Immature natural killer cell (primary cell): ENCODE measurements around the gene ZNF844. TPM values are rescaled to one million over a fixed set of nuclear protein-coding genes. Genes with fewer than 3 reads are reported as not detected.
"Not testable (repeated sequence)": the region's sequence is repeated elsewhere in the genome, so short reads cannot be mapped to it uniquely, and the experiment has no call there.

Experiments used
- DNase-seq, 3 donors: peaks; one replicate each; pipeline ENCODE4 v3.0.0; 2022; ENCODE audit warnings: mixed read lengths in 1 of 3
- H3K27ac Mint-ChIP-seq, 6 donors: one replicate each; pipeline ENCODE4 v1.8.0; 2020; ENCODE audit warnings: mixed read lengths in 6 of 6, mild to moderate bottlenecking in 5 of 6, inconsistent platforms in 4 of 6, moderate library complexity in 3 of 6
- H3K27me3 Mint-ChIP-seq, 3 donors: one replicate each; pipeline ENCODE4 v1.8.0; 2020 to 2021; ENCODE audit warnings: low read depth in 3 of 3, mild to moderate bottlenecking in 3 of 3, mixed read lengths in 3 of 3, moderate library complexity in 3 of 3, inconsistent platforms in 1 of 3
- H3K36me3 Mint-ChIP-seq, 3 donors: one replicate each; pipeline ENCODE4 v1.8.0; 2020; ENCODE audit warnings: mixed read lengths in 3 of 3, inconsistent platforms in 2 of 3, mild to moderate bottlenecking in 2 of 3
- H3K4me1 Mint-ChIP-seq, 2 donors: one replicate each; pipeline ENCODE4 v1.8.0; 2020; ENCODE audit warnings: inconsistent platforms in 2 of 2, mild to moderate bottlenecking in 2 of 2, mixed read lengths in 2 of 2, moderate library complexity in 1 of 2
- H3K4me3 Mint-ChIP-seq, 5 donors: one replicate each; pipeline ENCODE4 v1.8.0; 2020; ENCODE audit warnings: mild to moderate bottlenecking in 5 of 5, mixed read lengths in 5 of 5, inconsistent platforms in 3 of 5, moderate library complexity in 3 of 5
- H3K9me3 Mint-ChIP-seq, 6 donors: one replicate each; pipeline ENCODE4 v1.8.0; 2020; ENCODE audit warnings: mild to moderate bottlenecking in 6 of 6, mixed read lengths in 6 of 6, inconsistent platforms in 4 of 6, moderate library complexity in 3 of 6
- polyA plus RNA-seq, 3 donors: library from polyadenylated mRNA; unstranded; fragments of 300-500 nt; fragmentation: Illumina TruSeq; gene quantifications; one replicate each; pipeline ENCODE4 v1.2.3, GENCODE V29; 2021

The ZNF844 gene
- polyA plus RNA-seq, 3 donors from 2014 or later, result 0.13 to 2.8 (median 2.6) TPM

DNA sequence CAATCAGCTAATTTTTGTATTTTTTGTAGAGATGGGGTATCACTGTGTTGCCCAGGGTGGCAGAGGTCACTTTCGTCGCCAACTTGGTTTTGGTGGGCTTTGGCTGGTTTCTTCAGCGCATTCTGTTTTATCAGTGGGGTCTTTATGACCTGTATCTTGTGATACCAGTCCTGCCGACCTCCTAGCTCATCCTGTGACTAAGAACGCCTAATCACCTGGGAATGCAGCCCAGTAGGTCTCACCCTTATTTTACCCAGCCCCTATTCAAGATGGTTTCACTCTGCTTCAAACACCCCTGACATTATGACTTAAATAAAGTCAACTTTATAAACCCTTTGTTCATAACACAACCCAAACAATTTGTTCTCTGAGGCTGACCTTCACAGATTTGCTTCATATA, 8.7 kb upstream of the ZNF844 start:
- Mint-ChIP-seq H3K27me3 (peaks cover 5 to 9% (median 6%) of the 10 kb centered on the region in 3 donors), H3K9me3 (no peaks in the 10 kb centered on the region), H3K27ac (no peak overlapping the region), H3K36me3 (peaks cover 0 to 4% (median 0%) of the 10 kb centered on the region in 3 donors), H3K4me3 (no peak overlapping the region), H3K4me1 (peaks cover 17 to 25% of the 10 kb centered on the region in 2 donors)
- no peak for DNase-seq

DNA sequence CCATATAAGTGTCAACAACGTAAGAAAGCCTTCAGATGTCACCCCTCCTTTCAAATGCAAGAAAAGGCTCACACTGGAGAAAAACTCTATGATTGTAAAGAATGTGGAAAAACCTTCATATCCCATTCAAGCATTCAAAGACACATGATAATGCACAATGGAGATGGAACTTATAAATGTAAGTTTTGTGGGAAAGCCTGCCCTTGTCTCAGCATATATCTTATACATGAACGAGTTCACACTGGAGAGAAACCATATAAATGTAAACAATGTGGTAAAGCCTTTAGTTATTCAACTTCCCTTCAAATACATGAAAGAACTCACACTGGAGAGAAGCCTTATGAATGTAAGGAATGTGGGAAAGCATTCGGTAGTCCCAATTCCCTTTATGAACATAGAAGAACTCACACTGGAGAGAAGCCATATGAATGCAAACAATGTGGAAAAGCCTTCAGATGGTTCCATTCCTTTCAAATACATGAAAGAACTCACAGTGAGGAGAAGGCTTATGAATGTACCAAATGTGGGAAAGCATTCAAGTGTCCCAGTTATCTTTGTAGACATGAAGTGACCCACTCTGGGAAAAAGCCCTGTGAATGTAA, 11.1 kb downstream of the ZNF844 start:
- H3K4me1 Mint-ChIP-seq, result no peaks in the 10 kb centered on the region
- no peak overlapping the region for H3K27ac Mint-ChIP-seq
- DNase-seq, result no peak
- H3K27me3 Mint-ChIP-seq, result peaks cover 0 to 9% (median 7%) of the 10 kb centered on the region in 3 donors
- no peak overlapping the region for H3K4me3 Mint-ChIP-seq
- peaks cover 39 to 58% (median 56%) of the 10 kb centered on the region in 3 donors for H3K36me3 Mint-ChIP-seq
- H3K9me3 Mint-ChIP-seq, result peaks cover 46 to 92% (median 80%) of the 10 kb centered on the region in 6 donors

GRCh38 chr19:12076331-12076730, 11.8 kb downstream of the ZNF844 start:
- H3K27me3 Mint-ChIP-seq, H3K4me1 Mint-ChIP-seq, H3K27ac Mint-ChIP-seq, DNase-seq: not testable (repeated sequence)
- peaks cover 32 to 56% (median 55%) of the 10 kb centered on the region in 3 donors for H3K36me3 Mint-ChIP-seq
- peak overlapping the region in 1 of 5 donors; percentile 17 for H3K4me3 Mint-ChIP-seq
- peaks cover 46 to 92% (median 80%) of the 10 kb centered on the region in 6 donors for H3K9me3 Mint-ChIP-seq

GRCh38 chr19:12077375-12077774, 12.8 kb downstream of the ZNF844 start:
- Mint-ChIP-seq H3K27ac (peak overlapping the region in 1 of 6 donors; percentile 53), H3K27me3 (peaks cover 0 to 9% (median 7%) of the 10 kb centered on the region in 3 donors), H3K4me3 (no peak overlapping the region), H3K4me1 (no peaks in the 10 kb centered on the region), H3K9me3 (peaks cover 46 to 91% (median 82%) of the 10 kb centered on the region in 6 donors), H3K36me3 (peaks cover 32 to 56% (median 55%) of the 10 kb centered on the region in 3 donors)
- no peak for DNase-seq

DNA sequence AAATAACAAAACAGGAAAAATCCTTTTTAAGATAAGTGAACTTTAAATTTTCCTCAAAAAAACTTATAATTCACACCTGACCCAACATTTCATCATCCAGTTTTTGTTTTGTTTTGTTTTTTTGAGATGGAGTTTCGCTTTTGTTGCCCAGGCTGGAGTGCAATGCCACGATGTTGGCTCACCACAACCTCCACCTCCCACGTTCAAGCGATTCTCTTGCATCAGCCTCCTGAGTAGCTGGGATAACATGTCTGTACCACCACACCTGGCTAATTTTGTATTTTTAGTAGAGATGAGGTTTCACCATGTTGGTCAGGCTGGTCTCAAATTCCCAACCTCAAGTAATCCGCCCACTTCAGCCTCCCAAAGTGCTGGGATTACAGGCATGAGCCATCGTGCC, 18.8 kb downstream of the ZNF844 start:
- H3K4me3 Mint-ChIP-seq, DNase-seq, H3K27ac Mint-ChIP-seq, H3K36me3 Mint-ChIP-seq, H3K27me3 Mint-ChIP-seq, H3K4me1 Mint-ChIP-seq: not testable (repeated sequence)
- H3K9me3 Mint-ChIP-seq, result peaks cover 13 to 51% (median 35%) of the 10 kb centered on the region in 6 donors

DNA sequence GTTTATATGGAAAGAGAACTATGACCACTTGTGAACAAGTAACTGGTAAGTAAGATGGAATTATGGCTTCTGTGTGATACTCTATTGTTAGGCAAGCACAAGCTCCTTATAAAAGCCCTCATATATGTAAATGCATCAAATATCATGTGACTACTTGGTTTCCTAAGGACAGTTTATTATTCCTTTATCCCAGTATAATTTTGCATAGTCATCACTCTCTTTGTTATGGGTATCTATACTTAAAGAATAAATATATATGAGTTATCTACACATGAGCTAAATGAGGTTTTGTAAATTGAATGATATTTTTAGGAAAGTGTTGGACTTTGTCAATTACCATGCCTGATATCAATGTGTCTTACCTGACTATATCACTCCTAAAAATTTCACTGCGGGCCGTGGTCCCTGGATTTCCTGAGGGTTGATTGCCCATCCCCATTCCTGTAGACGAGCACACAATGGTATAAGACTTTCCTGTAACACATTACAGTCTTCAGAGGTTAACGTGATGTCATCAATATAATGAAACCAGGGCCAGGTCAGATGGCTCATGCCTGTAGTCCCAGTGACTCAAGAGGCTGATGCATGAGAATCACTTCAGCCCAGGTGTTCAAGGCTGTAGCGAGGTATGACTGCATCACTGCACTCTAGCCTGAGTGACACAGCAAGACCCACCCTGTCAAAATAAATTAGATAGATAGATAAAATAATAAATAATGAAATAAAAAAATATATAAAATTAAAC, 20.7 kb downstream of the ZNF844 start:
- no peak for DNase-seq
- no peak overlapping the region for H3K27ac Mint-ChIP-seq
- H3K27me3 Mint-ChIP-seq, result peaks cover 0 to 3% (median 0%) of the 10 kb centered on the region in 3 donors
- H3K9me3 Mint-ChIP-seq, result peaks cover 7 to 35% (median 20%) of the 10 kb centered on the region in 6 donors
- H3K4me3 Mint-ChIP-seq, result no peak overlapping the region
- H3K36me3 Mint-ChIP-seq, result peaks cover 0 to 5% (median 5%) of the 10 kb centered on the region in 3 donors
- no peaks in the 10 kb centered on the region for H3K4me1 Mint-ChIP-seq

DNA sequence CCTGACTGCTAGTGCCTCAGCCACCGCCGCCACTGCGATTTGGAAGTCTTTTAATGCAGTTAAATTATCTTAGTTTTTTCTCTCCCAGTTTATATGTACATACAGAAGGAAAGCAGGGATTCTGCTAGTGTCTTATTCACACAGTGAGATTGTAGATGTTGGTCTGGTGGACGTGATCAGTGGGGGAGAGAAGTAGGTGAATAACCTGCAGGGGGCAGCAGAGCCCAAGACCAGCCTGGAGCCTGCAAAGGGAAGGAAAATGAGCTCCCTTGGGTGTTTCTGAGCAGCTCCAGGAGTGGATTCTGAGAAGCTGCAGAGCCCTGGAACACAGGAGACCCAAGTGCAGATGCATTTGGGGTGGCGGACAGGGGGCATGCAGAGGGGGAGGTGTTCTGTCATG, 26.3 kb downstream of the ZNF844 start:
- peaks cover 0 to 3% (median 0%) of the 10 kb centered on the region in 3 donors for H3K36me3 Mint-ChIP-seq
- DNase-seq, result peak; percentile 34 to 56 (median 48)
- H3K4me1 Mint-ChIP-seq, result peaks cover 11 to 15% of the 10 kb centered on the region in 2 donors
- H3K4me3 Mint-ChIP-seq, result peak overlapping the region; percentile 48 to 86 (median 52)
- H3K27me3 Mint-ChIP-seq, result peaks cover 0 to 9% (median 5%) of the 10 kb centered on the region in 3 donors
- no peaks in the 10 kb centered on the region for H3K9me3 Mint-ChIP-seq
- peak overlapping the region in 1 of 6 donors; percentile 69 for H3K27ac Mint-ChIP-seq

GRCh38 chr19:12092065-12092867, 27.7 kb downstream of the ZNF844 start:
- H3K4me3 Mint-ChIP-seq, result peak overlapping the region; percentile 79 to 86 (median 83)
- peak overlapping the region in 2 of 6 donors; percentile 62 to 78 for H3K27ac Mint-ChIP-seq
- H3K27me3 Mint-ChIP-seq, result peaks cover 0 to 9% (median 5%) of the 10 kb centered on the region in 3 donors
- H3K9me3 Mint-ChIP-seq, result no peaks in the 10 kb centered on the region
- DNase-seq, result peak; percentile 22 to 33 (median 24)
- H3K36me3 Mint-ChIP-seq, result peaks cover 0 to 3% (median 0%) of the 10 kb centered on the region in 3 donors
- peaks cover 11 to 15% of the 10 kb centered on the region in 2 donors for H3K4me1 Mint-ChIP-seq

- H3K4me3 Mint-ChIP-seq, result peak overlapping the region; percentile 70 to 86 (median 83)
- H3K27me3 Mint-ChIP-seq, result peaks cover 1 to 9% (median 5%) of the 10 kb centered on the region in 3 donors
- peaks cover 11 to 15% of the 10 kb centered on the region in 2 donors for H3K4me1 Mint-ChIP-seq
- peaks cover 0 to under 1% (median 0%) of the 10 kb centered on the region in 6 donors for H3K9me3 Mint-ChIP-seq
- peaks cover 0 to 3% (median 2%) of the 10 kb centered on the region in 3 donors for H3K36me3 Mint-ChIP-seq
- DNase-seq, result no peak
- peak overlapping the region in 1 of 6 donors; percentile 75 for H3K27ac Mint-ChIP-seq
Observed at GRCh38 chr19:12092956-12093355, 28.4 kb downstream of the ZNF844 start.

GRCh38 chr19:12093777-12094176, 29.2 kb downstream of the ZNF844 start:
- H3K9me3 Mint-ChIP-seq, result peaks cover 0 to 1% (median 0%) of the 10 kb centered on the region in 6 donors
- peaks cover 11 to 15% of the 10 kb centered on the region in 2 donors for H3K4me1 Mint-ChIP-seq
- H3K36me3 Mint-ChIP-seq, result peaks cover 0 to 4% (median 3%) of the 10 kb centered on the region in 3 donors
- no peak overlapping the region for H3K27ac Mint-ChIP-seq
- H3K4me3 Mint-ChIP-seq, result peak overlapping the region in 3 of 5 donors; percentile 30 to 83 (median 79)
- peaks cover 2 to 9% (median 5%) of the 10 kb centered on the region in 3 donors for H3K27me3 Mint-ChIP-seq
- DNase-seq, result no peak

DNA sequence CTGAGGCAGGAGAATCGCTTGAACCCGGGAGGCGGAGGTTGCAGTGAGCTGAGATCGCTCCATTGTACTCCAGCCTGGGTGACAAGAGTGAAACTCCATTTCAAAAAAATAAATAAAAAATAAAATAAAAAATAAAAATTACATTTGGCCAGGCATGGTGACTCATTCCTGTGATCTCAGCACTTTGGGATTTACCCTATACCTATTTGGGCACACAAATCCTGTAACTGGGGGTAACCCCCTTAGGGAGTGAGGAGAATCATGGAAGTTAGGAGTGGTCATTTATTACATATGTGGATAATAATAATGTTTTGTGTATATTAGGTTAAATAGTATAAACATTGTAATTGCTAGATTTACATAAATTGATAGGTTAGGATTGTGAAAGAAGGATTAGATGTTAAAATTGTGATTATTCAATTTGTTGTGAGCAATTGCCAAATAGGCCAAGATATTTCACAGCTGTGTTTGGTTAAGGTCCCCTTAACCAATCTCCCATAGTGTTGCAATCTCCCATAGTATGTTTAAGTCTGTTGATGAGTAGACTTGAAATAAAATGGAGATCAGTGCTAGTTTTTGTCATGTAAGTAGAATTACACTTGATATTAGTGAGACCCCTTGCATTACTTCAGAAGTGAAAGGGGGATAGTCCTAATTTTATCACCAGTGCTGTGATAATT, 30.7 kb downstream of the ZNF844 start:
- peaks cover 11 to 15% of the 10 kb centered on the region in 2 donors for H3K4me1 Mint-ChIP-seq
- DNase-seq, result no peak
- H3K27ac Mint-ChIP-seq, result no peak overlapping the region
- peaks cover 0 to 1% (median 0%) of the 10 kb centered on the region in 6 donors for H3K9me3 Mint-ChIP-seq
- H3K27me3 Mint-ChIP-seq, result peaks cover 2 to 11% (median 4%) of the 10 kb centered on the region in 3 donors
- peaks cover 0 to 4% (median 3%) of the 10 kb centered on the region in 3 donors for H3K36me3 Mint-ChIP-seq
- no peak overlapping the region for H3K4me3 Mint-ChIP-seq

- Mint-ChIP-seq H3K36me3 (peaks cover 0 to 4% (median 3%) of the 10 kb centered on the region in 3 donors), H3K4me1 (peaks cover 4% of the 10 kb centered on the region in 2 donors), H3K9me3 (peaks cover 0 to 1% (median 0%) of the 10 kb centered on the region in 6 donors), H3K27ac (no peak overlapping the region), H3K4me3 (no peak overlapping the region), H3K27me3 (peaks cover 4 to 6% (median 6%) of the 10 kb centered on the region in 3 donors)
- no peak for DNase-seq
Observed at GRCh38 chr19:12098040-12098439, 33.5 kb downstream of the ZNF844 start.

GRCh38 chr19:12103909-12104308, 39.4 kb downstream of the ZNF844 start:
- not testable (repeated sequence) for H3K4me1 Mint-ChIP-seq, H3K27me3 Mint-ChIP-seq, H3K4me3 Mint-ChIP-seq, H3K9me3 Mint-ChIP-seq, H3K27ac Mint-ChIP-seq, DNase-seq, H3K36me3 Mint-ChIP-seq
